ENCODE data around the gene BOD1L2. TPM values are rescaled to one million over a fixed set of nuclear protein-coding genes. Genes with fewer than 3 reads are reported as not detected.

Gene BOD1L2
- total RNA-seq, 1 experiment from 2014 or later = not detected

DNA sequence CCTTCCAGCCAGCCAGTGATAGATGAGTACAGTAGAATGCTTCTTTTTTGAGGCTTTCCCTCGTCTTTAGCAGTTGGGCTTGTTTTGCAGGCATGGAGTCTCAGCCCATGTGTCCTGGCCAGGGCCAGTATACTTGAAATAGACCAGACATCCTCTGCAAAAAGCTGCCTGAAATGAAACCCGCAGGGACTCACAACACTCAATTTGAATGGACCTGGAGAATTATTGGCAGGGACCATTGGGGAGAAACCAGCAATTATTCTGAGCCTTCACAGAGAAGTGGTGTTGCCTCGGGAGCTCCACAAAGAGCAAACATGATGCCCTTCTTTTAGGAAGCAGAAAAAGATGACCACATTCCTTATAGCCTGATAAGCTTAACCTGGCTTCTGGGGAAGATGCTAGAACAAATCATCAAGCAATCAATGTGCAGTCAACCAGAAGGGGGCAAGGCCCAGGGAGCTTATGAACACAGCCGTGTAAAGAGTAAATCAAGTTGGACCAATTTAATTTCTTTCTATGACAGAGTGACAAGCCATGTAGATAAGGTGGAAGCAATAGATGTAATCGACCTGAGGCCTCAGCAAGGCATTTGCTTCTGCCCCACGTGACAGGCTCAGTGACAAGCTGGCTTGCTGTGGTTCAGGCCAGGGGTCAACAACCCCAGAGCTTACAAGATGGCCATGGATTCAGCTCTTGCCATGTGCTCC is 42.1 kb downstream of the BOD1L2 start:
- Mint-ChIP-seq H3K36me3 (ENCODE audit: insufficient read depth, unreplicated experiment) (no peaks in the 10 kb centered on the region), H3K27me3 (ENCODE audit: unreplicated experiment) (no peaks in the 10 kb centered on the region), H3K4me1 (ENCODE audit: low read depth, unreplicated experiment) (no peaks in the 10 kb centered on the region), H3K9me3 (ENCODE audit: low read depth, unreplicated experiment) (peaks cover 21% of the 10 kb centered on the region), H3K4me3 (ENCODE audit: low read depth, unreplicated experiment) (no peak overlapping the region), H3K27ac (ENCODE audit: unreplicated experiment) (no peak overlapping the region)
- no peak for DNase-seq
- BruUV-seq (replicated peaks) = no TSS peak
- CTCF ChIA-PET = no interaction called here
- intact Hi-C loops (cut with micrococcal nuclease; ENCODE audit: unreplicated experiment) = no loop called here
- TF ChIP-seq, protein P1, sequence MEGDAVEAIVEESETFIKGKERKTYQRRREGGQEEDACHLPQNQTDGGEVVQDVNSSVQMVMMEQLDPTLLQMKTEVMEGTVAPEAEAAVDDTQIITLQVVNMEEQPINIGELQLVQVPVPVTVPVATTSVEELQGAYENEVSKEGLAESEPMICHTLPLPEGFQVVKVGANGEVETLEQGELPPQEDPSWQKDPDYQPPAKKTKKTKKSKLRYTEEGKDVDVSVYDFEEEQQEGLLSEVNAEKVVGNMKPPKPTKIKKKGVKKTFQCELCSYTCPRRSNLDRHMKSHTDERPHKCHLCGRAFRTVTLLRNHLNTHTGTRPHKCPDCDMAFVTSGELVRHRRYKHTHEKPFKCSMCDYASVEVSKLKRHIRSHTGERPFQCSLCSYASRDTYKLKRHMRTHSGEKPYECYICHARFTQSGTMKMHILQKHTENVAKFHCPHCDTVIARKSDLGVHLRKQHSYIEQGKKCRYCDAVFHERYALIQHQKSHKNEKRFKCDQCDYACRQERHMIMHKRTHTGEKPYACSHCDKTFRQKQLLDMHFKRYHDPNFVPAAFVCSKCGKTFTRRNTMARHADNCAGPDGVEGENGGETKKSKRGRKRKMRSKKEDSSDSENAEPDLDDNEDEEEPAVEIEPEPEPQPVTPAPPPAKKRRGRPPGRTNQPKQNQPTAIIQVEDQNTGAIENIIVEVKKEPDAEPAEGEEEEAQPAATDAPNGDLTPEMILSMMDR (IDR thresholded peaks at IDR 0.05; ENCODE audit: unreplicated experiment) = no peak

DNA sequence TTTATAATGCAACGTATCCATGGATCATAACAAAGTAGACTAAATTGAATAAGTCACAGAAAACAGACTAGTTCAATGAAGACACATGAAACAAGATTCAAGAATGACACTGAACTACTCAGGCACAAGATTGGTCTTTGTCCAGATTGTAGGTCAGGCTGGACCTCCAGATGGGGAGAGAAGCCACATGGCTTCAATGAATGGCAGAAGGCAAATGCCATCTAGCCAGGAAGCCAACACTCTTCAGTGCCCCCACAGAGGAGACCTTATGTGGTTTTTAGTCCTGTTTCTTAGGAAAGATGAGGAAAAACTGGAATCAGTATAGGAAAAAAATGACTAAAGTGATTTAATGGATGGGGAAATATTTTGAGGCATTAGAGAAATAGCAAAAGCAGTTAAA is 43.1 kb downstream of the BOD1L2 start:
- H3K27ac Mint-ChIP-seq (ENCODE audit: unreplicated experiment) = no peak overlapping the region
- no TSS peak for BruUV-seq (replicated peaks)
- no peak overlapping the region for H3K4me3 Mint-ChIP-seq (ENCODE audit: low read depth, unreplicated experiment)
- CTCF ChIA-PET = no interaction called here
- TF ChIP-seq, protein P1 (IDR thresholded peaks at IDR 0.05; ENCODE audit: unreplicated experiment) = no peak
- DNase-seq = no peak
- intact Hi-C loops (cut with micrococcal nuclease; ENCODE audit: unreplicated experiment) = no loop called here
- no peaks in the 10 kb centered on the region for H3K36me3 Mint-ChIP-seq (ENCODE audit: insufficient read depth, unreplicated experiment)
- no peaks in the 10 kb centered on the region for H3K4me1 Mint-ChIP-seq (ENCODE audit: low read depth, unreplicated experiment)
- H3K27me3 Mint-ChIP-seq (ENCODE audit: unreplicated experiment) = no peaks in the 10 kb centered on the region
- H3K9me3 Mint-ChIP-seq (ENCODE audit: low read depth, unreplicated experiment) = peaks cover 21% of the 10 kb centered on the region

DNA sequence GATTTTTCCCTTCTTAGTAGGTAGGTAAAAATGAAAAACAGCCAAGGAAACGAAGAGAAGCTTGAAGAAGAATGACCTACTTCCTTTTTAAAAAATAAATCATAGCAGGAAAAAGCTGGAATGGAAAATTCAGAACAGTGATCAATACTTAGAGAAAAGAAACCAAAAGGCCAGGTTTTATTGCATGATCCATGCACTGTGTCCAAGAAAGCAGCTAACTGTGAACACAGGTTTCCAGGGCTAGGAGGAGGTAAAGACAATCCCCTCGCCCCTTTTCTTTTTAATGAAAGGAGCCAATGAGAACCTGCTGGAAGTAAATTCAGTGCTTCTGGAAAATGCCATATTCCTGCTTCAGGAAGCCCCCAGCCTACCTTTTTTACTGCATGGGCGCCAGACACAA is 47.2 kb downstream of the BOD1L2 start:
- intact Hi-C loops (cut with micrococcal nuclease; ENCODE audit: unreplicated experiment) = no loop called here
- peaks cover 10% of the 10 kb centered on the region for H3K9me3 Mint-ChIP-seq (ENCODE audit: low read depth, unreplicated experiment)
- no peak for DNase-seq
- H3K27ac Mint-ChIP-seq (ENCODE audit: unreplicated experiment) = no peak overlapping the region
- TF ChIP-seq, protein P1 (IDR thresholded peaks at IDR 0.05; ENCODE audit: unreplicated experiment) = no peak
- CTCF ChIA-PET = no interaction called here
- BruUV-seq (replicated peaks) = no TSS peak
- H3K4me1 Mint-ChIP-seq (ENCODE audit: low read depth, unreplicated experiment) = peaks cover 8% of the 10 kb centered on the region
- no peaks in the 10 kb centered on the region for H3K36me3 Mint-ChIP-seq (ENCODE audit: insufficient read depth, unreplicated experiment)
- no peaks in the 10 kb centered on the region for H3K27me3 Mint-ChIP-seq (ENCODE audit: unreplicated experiment)
- H3K4me3 Mint-ChIP-seq (ENCODE audit: low read depth, unreplicated experiment) = no peak overlapping the region

DNA sequence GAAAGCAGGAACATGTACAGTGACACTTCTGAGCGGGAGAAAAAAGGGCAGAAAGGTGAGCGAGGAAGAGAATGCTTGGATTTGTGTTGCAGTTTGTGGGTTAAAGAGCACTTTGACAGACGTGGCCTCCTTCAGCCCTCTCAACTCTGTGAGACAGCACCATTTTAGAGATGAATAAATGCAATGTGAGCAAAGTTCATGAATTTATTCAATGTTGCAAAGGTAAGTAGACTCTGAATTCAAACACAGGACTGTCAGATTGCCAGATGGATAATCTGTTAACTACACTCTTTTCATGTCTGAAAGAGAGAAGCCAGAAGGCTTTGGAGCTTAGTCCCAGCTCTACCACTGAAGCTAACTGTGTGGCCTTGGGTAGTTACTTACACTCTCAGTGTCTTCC is 47.7 kb downstream of the BOD1L2 start:
- Mint-ChIP-seq H3K9me3 (ENCODE audit: low read depth, unreplicated experiment) (peaks cover 9% of the 10 kb centered on the region), H3K4me3 (ENCODE audit: low read depth, unreplicated experiment) (no peak overlapping the region), H3K4me1 (ENCODE audit: low read depth, unreplicated experiment) (peaks cover 8% of the 10 kb centered on the region), H3K27ac (ENCODE audit: unreplicated experiment) (no peak overlapping the region), H3K27me3 (ENCODE audit: unreplicated experiment) (no peaks in the 10 kb centered on the region), H3K36me3 (ENCODE audit: insufficient read depth, unreplicated experiment) (no peaks in the 10 kb centered on the region)
- BruUV-seq (replicated peaks) = no TSS peak
- intact Hi-C loops (cut with micrococcal nuclease; ENCODE audit: unreplicated experiment) = no loop called here
- CTCF ChIA-PET = no interaction called here
- DNase-seq = no peak
- TF ChIP-seq, protein P1 (IDR thresholded peaks at IDR 0.05; ENCODE audit: unreplicated experiment) = no peak
